HT1080 (cell line): ENCODE measurements around the gene AGBL1. TPM values are rescaled to one million over a fixed set of nuclear protein-coding genes. Genes with fewer than 3 reads are reported as not detected.

ENCODE experiments used
- DNase-seq: peaks from one replicate; pipeline ENCODE4 v3.0.0-alpha.2; 2015; ENCODE audit warnings: low read depth
- total RNA-seq: library from RNA; depleted of rRNA; stranded (reverse); fragments of >200 nt; shearing (Covaris generic); gene quantifications from 2 replicates; pipeline ENCODE4 v1.2.3, GENCODE V29; 2014

AGBL1 gene
- total RNA-seq, 1 experiment from 2014 or later = 0.03 TPM

GRCh38 chr15:86689006-86689405 is 609.3 kb downstream of the AGBL1 start:
- no peak for DNase-seq

GRCh38 chr15:86690566-86690965 is 610.9 kb downstream of the AGBL1 start:
- DNase-seq = no peak

- no peak for DNase-seq
Measured at GRCh38 chr15:86691091-86691663, 611.5 kb downstream of the AGBL1 start.

- no peak for DNase-seq
Measured at GRCh38 chr15:86700864-86701610, 621.4 kb downstream of the AGBL1 start.

GRCh38 chr15:86701611-86701963 is 621.9 kb downstream of the AGBL1 start:
- DNase-seq = no peak

GRCh38 chr15:86706813-86707212 is 627.1 kb downstream of the AGBL1 start:
- no peak for DNase-seq

GRCh38 chr15:86711476-86711875 is 631.8 kb downstream of the AGBL1 start:
- no peak for DNase-seq

GRCh38 chr15:86714241-86714640 is 634.6 kb downstream of the AGBL1 start:
- DNase-seq = no peak

- no peak for DNase-seq
Measured at GRCh38 chr15:86725628-86726027, 646.0 kb downstream of the AGBL1 start.

- DNase-seq = no peak
Measured at GRCh38 chr15:86735247-86736040, 655.8 kb downstream of the AGBL1 start.

GRCh38 chr15:86741917-86742316 is 662.2 kb downstream of the AGBL1 start:
- no peak for DNase-seq

- peak; percentile 45 for DNase-seq
Measured at GRCh38 chr15:86743283-86743903, 663.7 kb downstream of the AGBL1 start.

- no peak for DNase-seq
Measured at GRCh38 chr15:86744198-86744780, 664.6 kb downstream of the AGBL1 start.

- DNase-seq = no peak
Measured at GRCh38 chr15:86751116-86751515, 671.4 kb downstream of the AGBL1 start.

- DNase-seq = no peak
Measured at GRCh38 chr15:86754846-86755245, 675.2 kb downstream of the AGBL1 start.

- no peak for DNase-seq
Measured at GRCh38 chr15:86756688-86757087, 677.0 kb downstream of the AGBL1 start.

- DNase-seq = no peak
Measured at GRCh38 chr15:86759800-86760523, 680.3 kb downstream of the AGBL1 start.

GRCh38 chr15:86762874-86763273 is 683.2 kb downstream of the AGBL1 start:
- no peak for DNase-seq

GRCh38 chr15:86764021-86764420 is 684.4 kb downstream of the AGBL1 start:
- DNase-seq = no peak

- no peak for DNase-seq
Measured at GRCh38 chr15:86765281-86765680, 685.6 kb downstream of the AGBL1 start.
